Lung (tissue), 12 donors: ENCODE data around the gene CTNNB1. TPM values are rescaled to one million over a fixed set of nuclear protein-coding genes. Genes with fewer than 3 reads are reported as not detected.

Source experiments
- ATAC-seq: fragments of 200-7000 bp; cut with Tn5 transposase; one replicate; pipeline ENCODE4 v1.9.1; 2020; ENCODE audit warnings: moderate number of reproducible peaks; ENCODE audit not compliant: insufficient read depth, low FRiP score
- DNase-seq, 3 donors: peaks; one replicate each; pipeline ENCODE4 v3.0.0-alpha.2; 2013 to 2017
- H3K27ac ChIP-seq, 2 donors: one replicate each; pipeline ENCODE4 v1.5.1; 2013; ENCODE audit warnings: mild to moderate bottlenecking in 2 of 2, moderate library complexity in 2 of 2, control low read depth in 1 of 2, inconsistent platforms in 1 of 2, low read depth in 1 of 2, low read length in 1 of 2
- H3K27me3 ChIP-seq, 3 donors: one replicate each; pipeline ENCODE4 v1.5.1; 2013; ENCODE audit warnings: low read length in 2 of 3; ENCODE audit not compliant: control insufficient read depth in 3 of 3, insufficient read depth in 3 of 3
- H3K36me3 ChIP-seq, 4 donors: one replicate each; pipeline ENCODE4 v1.5.1; 2013; ENCODE audit warnings: low read length in 4 of 4, mild to moderate bottlenecking in 1 of 4, moderate library complexity in 1 of 4; ENCODE audit not compliant: control insufficient read depth in 4 of 4, insufficient read depth in 4 of 4
- H3K4me1 ChIP-seq, 5 donors: one replicate each; pipeline ENCODE4 v1.5.1; 2013; ENCODE audit warnings: low read length in 5 of 5, mild to moderate bottlenecking in 2 of 5, moderate library complexity in 1 of 5; ENCODE audit not compliant: control insufficient read depth in 5 of 5, insufficient read depth in 5 of 5
- H3K4me3 ChIP-seq: one replicate; pipeline ENCODE4 v1.5.1; 2013; ENCODE audit warnings: mild to moderate bottlenecking, control low read depth, moderate library complexity
- H3K9ac ChIP-seq, 2 donors: one replicate each; pipeline ENCODE4 v1.5.1; 2013; ENCODE audit warnings: low read length in 2 of 2, control low read depth in 1 of 2; ENCODE audit not compliant: insufficient read depth in 1 of 2
- H3K9me3 ChIP-seq, 4 donors: one replicate each; pipeline ENCODE4 v1.5.1; 2013; ENCODE audit warnings: low read length in 3 of 4, mild to moderate bottlenecking in 1 of 4, moderate library complexity in 1 of 4; ENCODE audit not compliant: control insufficient read depth in 4 of 4, insufficient read depth in 3 of 4
- WGBS, 2 donors: extraction: QIAGEN DNeasy Blood & Tissue Kit; methylation state at CpG; one replicate each; pipeline ENCODE4 v1.1.7; 2013; 5-methylcytosine and 5-hydroxymethylcytosine counted together
- polyA plus RNA-seq, 2 donors: library from polyadenylated mRNA; stranded (reverse); fragments of 200-250 nt; gene quantifications; one replicate each; pipeline ENCODE4 v1.2.1, GENCODE V29; 2013
- total RNA-seq, 2 donors: library from RNA; depleted of rRNA in 1 of 2; stranded (reverse); fragments of >200 nt in 1 of 2; gene quantifications; one replicate each; pipeline ENCODE4 v1.2.1, GENCODE V29; 2014 to 2021
- TF ChIP-seq, protein P1 (sequence below): IDR thresholded peaks from 2 replicates; pipeline ENCODE4 v1.5.1; 2012; ENCODE audit warnings: mild to moderate bottlenecking; ENCODE audit errors: control extremely low read depth, extremely low read depth
- donor health status: control.
- donor health status: control.
- donor health status: Bipolar disorder and iron deficiency.
- donor health status: healthy.
- donor health status: DM: yes; HTN: yes; CAD: no.

Gene CTNNB1
- total and polyA plus RNA-seq, 4 donors: 90.3 to 631 (median 315) TPM

DNA sequence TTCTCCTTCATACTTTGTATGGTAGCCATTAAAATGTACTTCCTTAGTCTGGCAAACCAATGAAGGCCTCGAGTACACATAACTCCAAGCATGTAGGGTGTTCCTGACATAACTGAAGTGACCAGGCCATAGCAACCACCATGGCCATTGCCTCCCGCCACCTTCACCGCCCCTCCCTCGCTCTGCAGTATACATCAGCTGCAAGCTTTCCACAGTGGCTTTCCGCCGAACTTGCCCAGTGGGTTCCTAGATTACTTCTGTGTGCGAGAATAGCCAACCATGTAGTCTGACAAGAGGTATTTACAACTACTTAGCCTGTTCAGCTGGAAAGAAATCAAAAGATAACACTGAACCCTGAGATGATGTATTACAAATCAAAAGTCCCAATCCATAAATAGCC, 3.4 kb upstream of the CTNNB1 start:
- DNase-seq: no peak
- ATAC-seq: no peak
- Histone ChIP-seq H3K4me3 (no peak overlapping the region), H3K27ac (no peak overlapping the region), H3K9me3 (no peaks in the 10 kb centered on the region), H3K27me3 (peaks cover 0 to 5% (median 3%) of the 10 kb centered on the region in 3 donors), H3K4me1 (peaks cover 0 to 2% (median 0%) of the 10 kb centered on the region in 5 donors), H3K36me3 (peaks cover 0 to 3% (median 0%) of the 10 kb centered on the region in 4 donors), H3K9ac (no peak overlapping the region)
- WGBS, 2 donors: 85 to 92% methylated on average over 7 of the region's 7 CpGs
- TF ChIP-seq, protein P1, sequence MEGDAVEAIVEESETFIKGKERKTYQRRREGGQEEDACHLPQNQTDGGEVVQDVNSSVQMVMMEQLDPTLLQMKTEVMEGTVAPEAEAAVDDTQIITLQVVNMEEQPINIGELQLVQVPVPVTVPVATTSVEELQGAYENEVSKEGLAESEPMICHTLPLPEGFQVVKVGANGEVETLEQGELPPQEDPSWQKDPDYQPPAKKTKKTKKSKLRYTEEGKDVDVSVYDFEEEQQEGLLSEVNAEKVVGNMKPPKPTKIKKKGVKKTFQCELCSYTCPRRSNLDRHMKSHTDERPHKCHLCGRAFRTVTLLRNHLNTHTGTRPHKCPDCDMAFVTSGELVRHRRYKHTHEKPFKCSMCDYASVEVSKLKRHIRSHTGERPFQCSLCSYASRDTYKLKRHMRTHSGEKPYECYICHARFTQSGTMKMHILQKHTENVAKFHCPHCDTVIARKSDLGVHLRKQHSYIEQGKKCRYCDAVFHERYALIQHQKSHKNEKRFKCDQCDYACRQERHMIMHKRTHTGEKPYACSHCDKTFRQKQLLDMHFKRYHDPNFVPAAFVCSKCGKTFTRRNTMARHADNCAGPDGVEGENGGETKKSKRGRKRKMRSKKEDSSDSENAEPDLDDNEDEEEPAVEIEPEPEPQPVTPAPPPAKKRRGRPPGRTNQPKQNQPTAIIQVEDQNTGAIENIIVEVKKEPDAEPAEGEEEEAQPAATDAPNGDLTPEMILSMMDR: no peak

DNA sequence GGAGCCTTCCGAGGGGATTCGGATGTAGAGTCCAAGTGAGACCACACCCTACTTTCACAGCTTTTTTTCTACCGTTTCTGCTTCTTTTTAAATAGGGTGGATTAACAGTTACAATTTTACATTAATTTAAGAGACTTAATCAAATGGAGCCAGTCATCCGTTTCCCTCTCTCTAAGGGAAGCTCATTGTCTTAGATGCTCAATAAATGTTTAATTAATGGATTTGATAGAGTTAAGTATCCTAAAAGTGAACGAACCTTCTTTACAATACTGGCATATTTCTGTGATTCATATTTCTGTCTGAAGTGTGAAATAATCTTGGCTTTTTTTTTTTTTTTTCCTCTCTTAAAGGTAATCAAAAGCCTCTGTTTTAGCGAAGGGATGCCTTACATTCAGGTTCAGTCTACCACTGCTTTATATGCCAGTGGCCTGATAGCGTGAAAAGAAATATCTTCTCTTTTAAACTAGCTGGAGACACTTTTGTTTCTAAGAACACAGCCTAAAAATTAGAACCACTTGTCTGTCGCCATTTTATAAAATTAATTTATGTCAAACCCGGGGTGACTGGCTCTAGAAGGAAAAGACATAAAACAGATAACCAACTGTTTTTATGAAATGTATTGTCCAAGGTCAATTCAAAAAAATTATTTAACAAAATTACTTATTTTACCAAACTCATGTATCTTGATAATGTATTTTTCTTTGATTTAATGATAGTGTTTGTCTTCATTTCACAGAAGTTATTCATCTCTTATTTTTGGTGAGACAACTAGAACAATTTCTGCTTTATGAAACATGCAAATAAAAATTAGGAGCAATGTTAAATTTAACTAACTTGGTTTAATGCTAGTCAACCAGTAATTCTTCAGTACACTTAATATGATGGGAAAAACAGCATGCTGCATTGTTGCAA, 2.5 kb upstream of the CTNNB1 start:
- Histone ChIP-seq H3K4me3 (no peak overlapping the region), H3K36me3 (peaks cover 0 to 3% (median 0%) of the 10 kb centered on the region in 4 donors), H3K27ac (no peak overlapping the region), H3K27me3 (peaks cover 0 to 5% (median 3%) of the 10 kb centered on the region in 3 donors), H3K9me3 (no peaks in the 10 kb centered on the region), H3K9ac (no peak overlapping the region), H3K4me1 (peaks cover 0 to 10% (median 0%) of the 10 kb centered on the region in 5 donors)
- ATAC-seq (no peak), DNase-seq (no peak)
- TF ChIP-seq, protein P1: no peak
- WGBS, 2 donors: 93% methylated on average over 9 of the region's 9 CpGs

DNA sequence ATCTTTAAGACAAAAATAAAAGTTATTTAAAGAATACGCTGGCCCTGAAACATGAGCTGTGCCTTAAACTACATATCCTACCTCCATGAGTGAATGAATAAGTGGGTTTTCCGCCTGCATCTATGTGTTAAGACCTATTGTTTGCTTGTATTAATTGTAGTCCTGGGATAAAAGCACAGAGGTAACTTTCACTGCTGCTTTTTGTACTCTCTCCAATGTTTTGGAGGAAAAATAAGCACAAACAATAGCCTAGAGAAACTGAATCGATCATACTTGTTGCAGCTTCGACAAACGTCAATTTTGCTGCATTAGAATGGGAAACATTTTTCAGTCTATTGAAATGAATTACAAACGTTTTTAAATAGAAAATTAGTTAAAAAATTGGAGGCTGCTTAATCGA, 1.3 kb upstream of the CTNNB1 start:
- H3K27ac ChIP-seq: no peak overlapping the region
- WGBS, 2 donors: 67 to 70% methylated on average over 7 of the region's 7 CpGs

More for the DNA sequence above, 1.3 kb upstream of the CTNNB1 start:
- H3K27me3 ChIP-seq: peaks cover 0 to 3% (median 2%) of the 10 kb centered on the region in 3 donors
- H3K4me1 ChIP-seq: peaks cover 1 to 21% (median 8%) of the 10 kb centered on the region in 5 donors
- TF ChIP-seq, protein P1: no peak
- DNase-seq (no peak), ATAC-seq (no peak)
- no peaks in the 10 kb centered on the region for H3K9me3 ChIP-seq
- peaks cover 0 to 3% (median 0%) of the 10 kb centered on the region in 4 donors for H3K36me3 ChIP-seq
- no peak overlapping the region for H3K4me3 ChIP-seq
- H3K9ac ChIP-seq: peak overlapping the region in 1 of 2 donors; percentile 55
